Left renal pelvis (tissue), 4 donors: ENCODE data around the gene MAEA. TPM values are rescaled to one million over a fixed set of nuclear protein-coding genes. Genes with fewer than 3 reads are reported as not detected.

Source experiments
- DNase-seq, 4 donors: peaks; one replicate each; pipeline ENCODE4 v3.0.0-alpha.2; 2013; ENCODE audit warnings: low read depth in 4 of 4, low spot score in 3 of 4
- polyA plus RNA-seq, 4 donors: library from polyadenylated mRNA; unstranded; fragments of 120-200 nt; gene quantifications; one replicate each; pipeline ENCODE4 v1.2.1, GENCODE V29; 2013; ENCODE audit not compliant: insufficient read length in 4 of 4

The MAEA gene
- polyA plus RNA-seq, 4 donors = 59.0 to 76.8 (median 65.0) TPM

DNA sequence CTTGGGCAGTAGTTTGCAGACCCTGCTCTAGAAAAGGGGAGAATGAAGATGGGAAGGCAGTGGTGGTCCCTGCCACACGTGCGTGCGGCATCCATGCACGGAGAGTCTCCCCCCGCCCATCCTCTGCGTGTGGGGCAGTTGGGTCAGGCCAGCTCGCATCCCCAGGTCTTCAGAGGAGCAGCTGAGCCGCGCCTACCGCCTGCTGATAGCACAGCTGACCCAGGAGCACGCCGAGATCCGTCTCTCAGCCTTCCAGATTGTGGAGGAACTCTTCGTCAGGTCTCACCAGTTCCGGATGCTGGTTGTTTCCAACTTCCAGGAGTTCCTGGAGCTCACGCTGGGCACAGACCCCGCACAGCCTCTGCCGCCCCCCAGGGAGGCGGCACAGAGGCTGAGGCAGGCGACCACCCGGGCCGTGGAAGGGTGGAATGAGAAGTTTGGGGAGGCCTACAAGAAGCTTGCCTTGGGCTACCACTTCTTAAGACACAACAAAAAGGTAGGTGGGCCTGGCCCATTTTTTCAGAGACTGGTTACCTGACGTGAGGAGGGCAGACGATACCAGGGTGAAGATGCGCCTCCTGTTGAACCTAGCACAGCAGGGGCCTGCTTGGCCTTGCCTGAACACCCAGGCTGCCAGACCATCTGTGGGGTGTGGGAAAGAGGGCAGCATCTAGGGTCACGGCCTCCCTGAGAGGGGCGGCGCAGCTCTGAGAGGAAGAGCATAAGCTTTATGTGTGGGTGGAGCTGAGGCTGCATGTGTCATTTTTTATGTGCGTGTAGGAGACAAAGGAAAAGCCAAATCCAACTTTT lies 59.9 kb downstream of the MAEA start:
- no peak for DNase-seq

DNA sequence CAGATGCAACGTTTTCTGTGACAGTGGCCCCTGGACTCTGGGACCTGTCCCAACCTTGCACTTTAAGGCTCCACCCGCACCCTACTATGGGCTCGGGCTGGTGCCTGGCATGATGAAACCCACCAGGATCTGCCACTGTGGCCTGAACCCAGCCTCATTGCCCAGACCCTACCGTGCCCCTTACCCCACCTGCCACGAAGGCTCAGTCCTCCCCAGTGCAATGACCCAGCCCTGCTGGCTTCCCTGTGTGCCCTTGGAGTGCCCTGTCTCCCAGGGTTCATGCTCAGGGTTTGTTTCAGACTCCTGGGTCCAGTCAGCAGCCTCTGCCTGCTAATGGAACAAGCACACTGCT lies 60.5 kb downstream of the MAEA start:
- no peak for DNase-seq

DNA sequence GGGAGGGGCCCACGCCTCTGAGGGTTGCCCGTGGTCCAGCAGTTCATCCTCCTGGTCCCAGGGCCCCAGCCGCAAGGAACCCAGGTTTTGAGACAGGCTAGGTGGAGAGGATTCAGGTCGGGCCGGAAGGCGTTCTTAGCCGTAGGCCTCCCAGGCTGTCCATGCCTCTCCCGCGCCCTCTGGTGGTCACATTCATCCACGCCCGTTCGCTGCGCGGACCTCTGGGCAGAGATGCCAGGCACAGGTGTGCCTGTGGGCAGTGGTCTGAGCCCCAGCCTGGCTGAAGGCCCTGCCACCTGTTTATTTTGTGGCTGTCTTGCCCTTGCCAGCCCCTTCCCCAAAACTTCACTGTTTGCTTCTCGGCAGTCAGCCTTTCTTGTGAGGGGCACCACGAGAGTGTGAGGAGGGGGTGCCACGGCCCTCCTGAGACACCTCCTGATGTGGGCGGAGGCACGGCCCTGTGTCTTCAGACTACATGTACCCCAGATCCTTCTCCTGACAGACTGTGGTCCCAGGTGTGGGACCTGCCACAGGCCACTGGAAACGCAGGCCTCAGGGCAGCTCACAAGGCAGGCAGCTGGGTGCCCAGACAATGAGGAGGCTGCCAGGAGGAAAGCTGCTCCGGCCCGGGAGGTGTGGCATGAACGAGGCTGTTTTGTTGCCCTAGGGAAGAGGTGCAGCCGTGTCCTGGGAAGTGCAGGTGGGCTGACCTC lies 62.3 kb downstream of the MAEA start:
- DNase-seq = peak; percentile 33 to 50 (median 44)

DNA sequence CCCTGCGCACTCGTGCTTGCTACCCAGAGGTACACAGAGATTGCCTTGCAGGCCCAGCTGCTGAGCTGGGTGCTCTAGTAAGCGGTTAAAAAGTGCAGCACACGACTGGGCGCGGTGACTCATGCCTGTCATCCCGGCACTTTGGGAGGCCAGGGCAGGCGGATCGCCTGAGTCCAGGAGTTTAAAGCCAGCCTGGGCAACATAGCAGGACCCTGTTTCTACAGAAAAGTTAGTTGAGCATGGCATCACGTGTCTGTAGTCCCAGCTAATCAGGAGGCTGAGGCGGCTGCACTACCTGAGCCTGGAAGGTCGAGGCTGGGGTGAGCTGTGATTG lies 62.8 kb downstream of the MAEA start:
- no peak for DNase-seq

DNA sequence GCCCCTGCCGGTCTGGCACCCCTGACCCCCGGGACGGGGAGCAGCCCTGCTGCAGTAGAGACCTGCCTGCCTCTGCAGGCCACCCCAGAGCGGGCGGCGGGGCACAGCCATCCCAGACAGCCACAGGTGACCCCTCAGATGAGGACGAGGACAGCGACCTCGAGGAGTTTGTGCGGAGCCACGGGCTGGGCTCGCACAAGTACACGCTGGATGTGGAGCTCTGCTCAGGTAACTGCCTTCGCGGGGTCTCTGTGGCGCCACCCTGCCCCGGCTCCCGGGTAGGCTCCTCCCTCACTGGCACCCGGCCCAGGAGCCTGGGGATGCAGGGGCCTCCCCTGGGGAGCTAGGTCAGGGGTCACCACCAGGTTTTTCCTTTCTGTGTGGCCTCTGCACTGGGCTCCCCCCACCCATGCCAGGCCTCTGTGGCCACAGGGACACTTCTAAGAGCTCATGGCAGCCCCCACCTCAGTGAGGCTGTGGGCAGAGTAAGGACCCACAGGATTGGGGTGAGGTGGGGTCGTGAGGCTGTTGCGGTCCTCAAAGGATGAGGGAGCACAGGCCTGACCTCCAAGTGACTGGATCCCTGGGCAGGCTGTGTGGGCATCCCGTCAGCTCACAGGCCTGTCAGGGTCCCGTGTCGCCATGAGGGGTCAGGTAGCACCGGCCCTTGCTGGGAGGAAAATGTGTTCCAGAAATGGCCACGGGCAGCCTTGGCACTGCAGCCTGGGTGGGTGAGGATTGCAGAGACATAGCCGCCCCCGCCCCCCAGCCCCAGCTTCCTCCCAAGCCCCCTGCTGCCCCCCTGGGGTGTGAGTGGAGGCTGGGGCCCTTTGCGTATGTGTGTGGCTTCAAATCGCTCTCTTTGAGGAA lies 63.7 kb downstream of the MAEA start:
- no peak for DNase-seq

DNA sequence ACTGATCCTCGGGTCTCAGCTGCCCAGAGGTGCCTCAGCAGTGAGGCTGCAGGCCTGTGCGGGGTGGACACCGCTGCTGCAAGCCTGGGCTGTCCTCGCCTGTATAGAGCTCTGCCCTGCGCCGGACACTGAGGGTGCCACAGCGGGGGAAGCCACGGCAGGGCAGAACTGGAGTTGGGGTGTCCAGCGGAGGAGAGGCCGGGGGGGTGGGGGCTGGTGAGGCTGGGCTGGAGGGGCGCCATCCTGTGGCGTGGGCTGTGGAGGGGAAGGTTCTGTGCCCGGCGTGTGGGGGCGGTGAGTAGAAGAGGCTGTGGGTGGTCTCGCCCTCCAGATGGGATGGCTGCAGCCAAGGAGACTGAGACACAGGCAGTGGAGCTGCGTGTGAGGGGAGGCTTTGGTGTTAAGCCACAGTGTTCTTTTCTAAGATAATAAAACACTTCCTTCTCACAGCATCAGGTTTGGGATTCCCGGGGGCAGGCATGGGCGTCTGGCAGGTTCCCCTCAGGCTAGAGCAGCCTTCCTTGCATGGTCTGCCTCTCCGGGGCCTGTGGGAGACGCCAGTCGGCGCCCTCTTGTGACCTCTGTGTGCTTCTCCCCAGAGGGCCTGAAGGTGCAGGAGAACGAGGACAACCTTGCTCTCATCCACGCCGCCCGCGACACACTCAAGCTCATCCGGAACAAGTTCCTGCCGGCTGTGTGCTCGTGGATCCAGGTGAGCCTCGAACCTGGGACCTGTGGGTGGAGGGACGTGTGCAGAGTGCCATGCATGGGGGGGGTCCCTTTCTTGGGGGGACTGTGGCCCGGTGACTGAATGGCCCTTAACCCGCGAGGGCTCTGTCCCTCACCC lies 64.7 kb downstream of the MAEA start:
- DNase-seq = no peak

DNA sequence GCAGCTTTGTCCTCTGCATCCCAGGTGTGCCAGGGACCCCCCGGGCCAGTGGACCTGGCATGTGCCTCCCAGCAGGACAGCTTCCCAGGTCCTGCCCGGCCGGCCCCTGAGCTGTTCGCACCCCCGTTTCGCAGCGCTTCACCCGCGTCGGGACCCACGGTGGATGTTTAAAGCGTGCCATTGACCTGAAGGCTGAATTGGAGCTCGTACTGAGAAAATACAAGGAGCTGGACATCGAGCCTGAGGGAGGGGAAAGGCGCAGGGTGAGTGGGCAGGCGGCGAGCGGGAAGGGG lies 65.2 kb downstream of the MAEA start:
- no peak for DNase-seq

DNA sequence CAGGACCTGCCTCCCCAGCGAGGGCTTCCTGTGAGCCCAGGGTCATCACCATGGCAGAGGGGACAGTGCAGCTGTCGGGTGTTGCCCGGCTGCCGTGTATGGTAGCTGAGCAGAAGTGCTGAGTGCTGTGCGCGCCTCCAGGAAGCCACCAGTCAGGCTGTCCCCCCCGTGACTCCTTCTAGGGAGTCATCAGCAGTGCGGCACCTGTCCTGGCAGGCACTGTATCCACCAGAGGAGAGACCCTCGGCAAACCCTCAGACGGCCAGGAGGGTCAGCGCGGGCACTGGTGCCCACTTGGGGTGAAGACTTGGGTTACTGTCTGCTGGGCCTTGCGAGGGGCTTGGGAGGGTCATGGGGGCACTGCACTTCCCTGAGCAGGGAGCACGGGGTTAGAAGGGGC lies 65.7 kb downstream of the MAEA start:
- DNase-seq = no peak

DNA sequence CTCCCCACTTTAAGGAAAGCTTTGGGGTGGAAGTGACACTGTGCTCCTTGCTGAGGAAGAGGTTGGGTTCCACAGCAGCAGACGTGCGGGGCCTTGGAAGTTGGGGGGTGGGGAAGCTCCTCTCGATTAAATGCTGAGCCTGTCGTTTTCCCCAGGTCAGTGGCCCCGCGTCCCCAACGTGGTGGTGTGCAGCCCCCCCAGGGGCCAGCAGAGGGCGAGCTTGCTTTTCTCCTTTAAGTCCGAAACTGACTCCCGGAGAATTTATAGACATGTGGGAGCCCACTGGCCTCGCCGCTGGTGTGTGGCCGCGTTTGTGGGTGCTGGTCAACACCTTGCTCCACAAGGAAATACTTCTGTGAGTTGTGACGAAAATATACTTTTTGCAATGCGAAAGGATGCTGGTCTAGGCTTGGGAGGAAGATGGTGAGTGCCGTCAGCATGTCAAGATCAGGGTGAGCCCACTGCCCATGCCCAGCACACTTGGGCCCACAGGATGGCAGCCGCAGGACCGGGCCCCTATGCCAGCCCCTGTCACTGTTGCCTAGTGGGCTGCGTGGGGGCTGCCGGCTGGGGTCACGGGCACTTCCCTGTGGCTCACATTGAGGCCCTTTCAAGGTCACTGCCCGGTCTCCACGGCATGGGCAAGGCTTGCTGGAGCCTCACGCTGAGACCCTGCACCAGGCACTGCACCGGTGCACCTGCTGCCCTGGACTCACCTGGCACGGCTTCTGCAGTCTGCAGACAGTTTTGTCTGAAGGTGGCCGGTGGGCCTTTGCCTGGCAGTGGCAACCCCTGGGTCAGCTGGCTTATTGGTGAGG lies 66.7 kb downstream of the MAEA start:
- peak; percentile 7 to 20 (median 13) for DNase-seq

DNA sequence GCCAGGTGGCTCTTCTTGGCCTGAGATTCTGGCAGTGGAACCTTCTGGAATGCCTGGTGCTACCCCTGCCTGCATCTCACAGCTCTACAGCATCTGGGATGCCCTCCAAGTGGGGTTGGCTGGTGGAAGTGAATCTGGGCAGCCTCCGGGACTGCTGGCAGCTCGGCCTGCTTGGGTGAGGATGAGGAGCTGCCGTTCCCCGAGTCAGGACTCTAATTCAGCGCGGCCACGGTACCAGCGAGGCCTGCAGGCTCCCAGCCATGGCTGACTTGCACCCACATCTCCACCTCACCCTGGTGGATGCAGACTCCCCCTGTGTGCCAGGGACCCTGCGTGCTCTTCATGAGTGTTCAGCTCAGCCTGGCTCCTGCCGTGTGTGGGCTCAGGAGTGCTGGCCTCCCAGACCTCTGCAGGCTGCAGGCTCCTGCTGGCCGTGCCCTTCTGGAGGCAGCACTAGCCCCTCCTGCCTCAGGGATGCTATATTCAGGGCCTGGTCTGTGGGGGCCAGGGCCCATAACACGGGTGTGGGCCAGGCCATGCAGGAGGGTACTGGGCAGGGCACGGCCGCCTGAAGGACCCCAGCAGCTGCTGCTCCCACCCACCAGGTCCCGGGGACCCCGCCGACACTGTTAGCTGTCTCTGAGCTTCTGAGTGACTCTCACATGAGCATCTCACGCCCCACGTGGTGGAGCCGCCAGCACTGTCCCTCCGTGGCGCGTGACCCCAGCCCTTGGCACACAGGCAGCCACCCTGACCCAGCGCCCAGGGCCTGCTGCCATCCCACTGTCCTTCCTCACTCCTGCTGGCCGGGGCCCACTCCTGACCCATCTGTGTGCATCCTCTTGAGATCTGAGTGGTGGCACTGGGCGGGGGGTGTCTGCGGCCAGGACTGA lies 67.9 kb downstream of the MAEA start:
- no peak for DNase-seq

DNA sequence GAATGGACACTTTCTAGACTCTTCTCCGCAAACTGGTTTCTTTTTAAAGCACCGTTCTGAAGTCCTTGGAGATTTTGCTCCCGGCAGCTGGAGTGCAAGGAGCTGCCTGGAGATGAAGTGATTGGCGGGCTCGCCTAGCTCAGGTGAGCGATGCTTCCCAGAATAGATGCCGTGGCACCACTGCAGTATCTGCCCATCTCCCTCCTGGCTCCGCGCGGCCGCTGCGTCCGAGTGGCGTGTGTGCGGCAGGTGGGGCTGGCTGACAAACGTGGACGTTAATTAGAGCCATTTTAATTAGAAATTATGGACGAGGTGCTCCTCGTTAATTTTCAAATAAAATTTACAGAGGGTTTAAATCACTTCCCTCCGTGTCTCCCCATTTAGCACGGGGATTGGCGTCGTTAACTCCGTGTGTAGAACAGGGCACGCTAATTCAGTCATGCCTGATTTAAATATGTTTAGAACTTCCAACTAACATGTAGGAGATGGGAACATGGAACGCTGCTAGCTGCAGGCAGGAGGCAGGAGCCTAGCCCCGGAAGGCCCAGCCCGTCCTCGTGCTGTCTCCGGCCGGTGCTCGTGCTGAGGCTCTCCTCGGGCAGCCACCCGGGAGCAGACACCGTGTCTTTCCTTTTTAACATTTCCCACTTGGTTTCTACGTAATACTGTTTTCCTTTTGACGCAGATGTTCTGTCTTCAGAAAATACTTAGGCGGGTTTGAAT lies 68.9 kb downstream of the MAEA start:
- DNase-seq = no peak

DNA sequence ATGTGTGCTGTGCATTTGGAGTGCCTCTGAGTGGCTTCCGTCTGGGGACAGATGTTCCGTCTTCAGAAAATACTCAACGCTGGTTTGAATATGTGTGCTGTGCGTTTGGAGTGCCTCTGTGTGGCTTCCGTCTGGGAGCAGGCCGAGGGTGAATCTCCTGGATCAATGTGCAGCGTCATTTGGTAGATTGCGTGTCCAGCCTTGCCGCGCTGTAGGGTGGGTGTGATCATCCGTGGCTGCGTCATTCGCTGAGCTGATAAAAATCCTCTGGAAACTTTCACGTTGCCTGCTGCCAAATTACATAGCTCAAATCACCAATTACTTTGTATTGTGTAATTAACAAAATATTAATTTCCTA lies 69.4 kb downstream of the MAEA start:
- DNase-seq = no peak

DNA sequence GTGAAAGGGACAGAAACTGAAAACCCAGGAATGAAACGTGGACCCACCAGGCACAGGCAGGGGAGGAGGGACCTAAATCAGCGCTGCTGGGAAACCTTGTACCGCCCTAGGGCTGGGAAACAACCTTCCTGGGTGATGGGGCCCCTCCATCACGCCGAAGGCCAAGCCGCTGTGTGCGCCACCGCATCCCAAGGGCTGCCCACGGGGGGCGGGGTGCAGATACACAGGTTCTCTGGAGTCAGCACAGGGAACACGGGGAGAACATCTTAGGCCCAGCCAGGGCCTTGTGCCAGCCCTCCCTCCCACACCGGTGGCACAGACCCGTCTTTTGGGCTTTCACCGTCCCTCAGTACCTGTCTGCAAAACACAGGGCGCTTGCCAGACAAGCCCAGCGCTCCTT lies 70.3 kb downstream of the MAEA start:
- DNase-seq = no peak

DNA sequence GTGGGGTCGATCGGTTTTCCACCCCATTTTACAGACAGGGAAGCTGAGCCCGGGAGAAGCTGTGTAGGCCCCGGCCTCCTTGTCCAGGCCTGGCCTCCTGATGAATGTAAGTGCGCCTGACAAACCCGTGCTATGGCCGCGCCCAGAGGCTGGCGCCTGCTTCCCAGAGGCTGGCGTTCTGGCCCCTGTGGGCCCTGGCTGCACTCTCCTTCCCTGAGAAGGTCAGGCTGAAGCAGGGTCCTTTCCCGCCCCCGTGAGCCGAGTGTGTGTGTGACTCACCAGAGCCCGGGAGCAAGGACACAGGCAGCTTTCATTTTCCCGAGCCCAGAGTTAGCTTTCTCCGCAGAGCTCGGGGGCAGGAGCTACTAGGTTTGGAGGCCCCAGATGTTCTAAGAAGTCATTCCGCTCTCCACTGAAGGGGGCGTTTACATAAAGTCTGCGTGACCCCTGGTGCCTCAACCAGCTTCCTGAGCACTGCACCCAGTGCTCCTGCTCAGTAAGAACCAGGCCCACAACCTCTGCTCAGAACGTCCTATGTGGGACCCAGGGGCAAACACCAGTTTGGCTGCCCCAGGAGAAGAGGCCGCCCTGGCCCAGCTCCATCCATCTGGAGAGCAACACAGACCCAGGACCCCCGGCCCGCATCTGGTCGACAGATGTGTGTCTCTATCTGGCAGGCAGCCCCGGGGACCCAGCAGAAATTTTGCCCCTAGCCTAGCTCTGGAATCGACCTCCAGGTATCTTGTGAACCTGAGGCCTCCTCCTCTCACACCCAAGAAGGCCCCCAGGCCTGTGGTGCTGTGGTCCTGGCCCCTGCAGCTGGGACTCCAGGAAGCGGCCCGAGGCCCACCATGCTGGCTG lies 71.0 kb downstream of the MAEA start:
- no peak for DNase-seq

DNA sequence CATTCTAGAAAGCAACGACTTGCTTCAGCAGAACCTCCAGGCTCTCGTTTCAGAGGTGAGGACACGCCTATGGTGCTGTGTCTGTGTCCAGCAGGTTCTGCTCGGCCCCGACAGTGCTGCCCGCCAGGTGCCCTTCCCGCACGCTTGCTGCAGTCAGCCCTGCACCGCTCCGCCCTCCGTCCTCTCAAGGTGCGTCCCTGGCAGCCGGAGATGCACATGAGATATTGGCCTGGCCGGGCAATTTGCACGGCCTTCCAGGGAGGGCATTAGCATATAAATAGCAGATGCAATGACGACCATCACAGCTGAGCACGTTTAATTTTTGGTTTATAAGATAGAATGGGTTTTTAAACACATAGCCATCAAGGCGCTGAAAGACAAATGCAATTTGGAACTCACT lies 71.7 kb downstream of the MAEA start:
- no peak for DNase-seq

DNA sequence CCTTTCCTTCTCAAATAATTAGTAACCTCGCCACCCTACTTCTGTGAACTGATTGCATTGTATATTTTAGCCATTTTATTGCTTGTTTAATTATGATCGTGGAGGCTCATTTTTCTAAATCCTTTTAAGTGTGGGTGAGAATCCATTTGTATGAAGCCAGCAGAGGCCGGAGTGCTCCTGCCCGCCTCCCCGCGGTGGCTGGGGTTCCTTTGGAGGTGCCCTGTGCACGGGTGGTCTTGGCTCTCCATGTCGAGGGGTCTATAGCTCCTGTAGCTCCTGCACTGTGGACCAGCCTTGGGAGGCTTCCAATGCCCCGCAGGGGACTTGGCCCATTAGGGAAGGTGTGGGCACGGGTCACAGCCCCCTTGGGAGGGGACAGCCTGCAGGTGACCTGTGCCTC lies 72.4 kb downstream of the MAEA start:
- no peak for DNase-seq

DNA sequence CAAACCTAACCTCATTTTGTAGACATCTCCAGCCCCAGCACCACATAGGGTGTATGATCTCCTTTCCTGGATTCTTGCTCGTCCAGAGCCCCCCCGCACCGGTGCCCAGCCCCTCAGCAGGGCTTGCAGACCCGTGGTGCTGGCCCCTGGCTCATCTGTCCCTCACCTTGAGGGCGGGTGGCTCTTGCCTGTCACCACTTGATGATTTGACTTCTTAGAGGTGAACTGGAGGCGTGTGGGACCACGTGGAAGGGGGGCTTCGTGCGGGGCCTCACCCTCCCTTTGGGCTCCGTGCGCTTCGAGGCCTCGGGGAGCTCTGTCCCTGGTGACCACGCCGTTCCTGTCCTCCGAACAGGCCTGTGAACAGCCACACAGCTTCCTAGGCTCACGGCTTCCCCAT lies 72.8 kb downstream of the MAEA start:
- DNase-seq = no peak

DNA sequence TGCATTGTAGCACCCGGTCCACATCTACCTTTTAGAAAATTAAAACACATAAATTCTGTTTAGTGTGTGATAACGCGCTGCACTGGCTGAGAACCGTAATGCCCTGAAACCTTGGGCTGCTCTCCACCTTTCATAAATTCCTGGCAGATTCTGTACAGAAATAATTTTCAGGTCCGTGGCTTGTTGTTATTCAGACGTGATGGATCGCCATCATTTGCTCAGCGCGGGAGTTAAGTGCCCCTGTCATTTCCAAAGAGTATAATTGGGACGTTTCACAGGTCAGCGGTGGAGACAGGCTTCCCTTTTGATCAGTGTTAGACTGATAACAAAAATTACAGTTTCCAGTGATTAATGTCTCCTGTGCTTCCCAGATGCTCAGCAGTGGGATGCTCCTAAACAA lies 73.8 kb downstream of the MAEA start:
- DNase-seq = no peak
